Prostate gland (tissue), 2 donors: Measurements from ENCODE around the gene TLL1. TPM values are rescaled to one million over a fixed set of nuclear protein-coding genes. Genes with fewer than 3 reads are reported as not detected.

Experiments used
- DNase-seq: peaks from one replicate; pipeline ENCODE4 v3.0.0-alpha.2; 2019; ENCODE audit warnings: low spot score
- H3K27ac ChIP-seq, 2 donors: fragments of 200-600 bp; sonication (generic); 2 replicates each; pipeline ENCODE4 v1.5.1; 2017 to 2019
- H3K27me3 ChIP-seq: fragments of 200-600 bp; sonication (generic); replicated peaks from 2 replicates; pipeline ENCODE4 v1.5.1; 2019; ENCODE audit not compliant: insufficient read depth
- H3K36me3 ChIP-seq, 2 donors: fragments of 200-600 bp; sonication (generic); 1 replicate in 1 of 2; 2 replicates in 1 of 2; pipeline versions ENCODE4 v1.5.1 to v1.8.1; 2017 to 2019
- H3K4me1 ChIP-seq: fragments of 200-600 bp; sonication (generic); replicated peaks from 2 replicates; pipeline ENCODE4 v1.5.1; 2019
- H3K4me3 ChIP-seq, 2 donors: fragments of 200-600 bp; sonication (generic); 2 replicates each; pipeline ENCODE4 v1.5.1; 2017 to 2019
- H3K9me3 ChIP-seq: fragments of 200-600 bp; sonication (generic); 2 replicates; pipeline ENCODE4 v1.5.1; 2017
- POLR2A ChIP-seq: fragments of 450-650 bp; IDR thresholded peaks from one replicate; pipeline ENCODE4 v1.6.1; 2016; ENCODE audit warnings: antibody characterized with exemption, mild to moderate bottlenecking
- POLR2AphosphoS5 ChIP-seq: sonication (generic); formaldehyde crosslinking; IDR thresholded peaks from one replicate; pipeline ENCODE4 v1.6.1; 2017; ENCODE audit warnings: antibody characterized with exemption
- WGBS: methylation state at CpG from one replicate; pipeline ENCODE4 v1.1.5; 2018; 5-methylcytosine and 5-hydroxymethylcytosine counted together
- intact Hi-C: fragments of 100-400 bp; cut with DNase I; formaldehyde crosslinking; loops from one replicate; pipeline ENCODE4 v1.14.2; 2022
- total RNA-seq, 2 donors: library from RNA; depleted of rRNA; stranded (reverse); fragments of >200 nt; gene quantifications; one replicate each; pipeline ENCODE4 v1.1.0, GENCODE V29; 2016
- TF ChIP-seq, protein P1 (sequence below), 4 experiments: fragments of 200-600 bp in 2 of 4; fragments of 450-650 bp in 2 of 4; sonication (generic) in 2 of 4; IDR thresholded peaks; 1 replicate in 3 of 4; 2 replicates in 1 of 4; pipeline ENCODE4 v1.5.1; 2016 to 2019; ENCODE audit warnings: antibody characterized with exemption in 4 of 4, mild to moderate bottlenecking in 2 of 4, moderate library complexity in 2 of 4

The TLL1 gene
- total RNA-seq, 2 donors from 2014 or later, result 1.5 to 4.1 TPM

DNA sequence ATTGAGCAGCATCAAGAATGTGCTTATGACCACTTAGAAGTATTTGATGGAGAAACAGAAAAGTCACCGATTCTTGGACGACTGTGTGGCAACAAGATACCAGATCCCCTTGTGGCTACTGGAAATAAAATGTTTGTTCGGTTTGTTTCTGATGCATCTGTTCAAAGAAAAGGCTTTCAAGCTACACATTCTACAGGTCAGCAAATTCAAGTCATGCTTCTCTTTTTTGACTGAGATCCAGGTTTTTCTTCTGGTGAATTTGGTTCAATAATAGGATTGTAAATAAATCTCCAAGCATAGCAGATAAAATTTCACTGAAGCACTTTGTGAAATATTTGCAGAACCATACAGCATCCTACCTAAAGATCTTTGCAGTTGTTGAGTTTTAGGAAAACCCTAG is 218.1 kb downstream of the TLL1 start:
- WGBS, result 62% methylated on average over 3 of the region's 3 CpGs
- intact Hi-C loops, result loop anchor here (1.0 to 5.0 kb wide), 2 partner anchors 554 to 599 kb away; no protein-coding TSS in a partner anchor
- TF ChIP-seq, protein P1, sequence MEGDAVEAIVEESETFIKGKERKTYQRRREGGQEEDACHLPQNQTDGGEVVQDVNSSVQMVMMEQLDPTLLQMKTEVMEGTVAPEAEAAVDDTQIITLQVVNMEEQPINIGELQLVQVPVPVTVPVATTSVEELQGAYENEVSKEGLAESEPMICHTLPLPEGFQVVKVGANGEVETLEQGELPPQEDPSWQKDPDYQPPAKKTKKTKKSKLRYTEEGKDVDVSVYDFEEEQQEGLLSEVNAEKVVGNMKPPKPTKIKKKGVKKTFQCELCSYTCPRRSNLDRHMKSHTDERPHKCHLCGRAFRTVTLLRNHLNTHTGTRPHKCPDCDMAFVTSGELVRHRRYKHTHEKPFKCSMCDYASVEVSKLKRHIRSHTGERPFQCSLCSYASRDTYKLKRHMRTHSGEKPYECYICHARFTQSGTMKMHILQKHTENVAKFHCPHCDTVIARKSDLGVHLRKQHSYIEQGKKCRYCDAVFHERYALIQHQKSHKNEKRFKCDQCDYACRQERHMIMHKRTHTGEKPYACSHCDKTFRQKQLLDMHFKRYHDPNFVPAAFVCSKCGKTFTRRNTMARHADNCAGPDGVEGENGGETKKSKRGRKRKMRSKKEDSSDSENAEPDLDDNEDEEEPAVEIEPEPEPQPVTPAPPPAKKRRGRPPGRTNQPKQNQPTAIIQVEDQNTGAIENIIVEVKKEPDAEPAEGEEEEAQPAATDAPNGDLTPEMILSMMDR (IDR thresholded peaks at IDR 0.05), result no peak
- TF ChIP-seq POLR2AphosphoS5, result no peak
- TF ChIP-seq POLR2A, result no peak
- H3K27me3 ChIP-seq, result no peaks in the 10 kb centered on the region
- H3K4me3 ChIP-seq, result no peak overlapping the region
- no peaks in the 10 kb centered on the region for H3K36me3 ChIP-seq
- H3K4me1 ChIP-seq, result no peaks in the 10 kb centered on the region
- no peak overlapping the region for H3K27ac ChIP-seq
- no peaks in the 10 kb centered on the region for H3K9me3 ChIP-seq
- no peak for DNase-seq

DNA sequence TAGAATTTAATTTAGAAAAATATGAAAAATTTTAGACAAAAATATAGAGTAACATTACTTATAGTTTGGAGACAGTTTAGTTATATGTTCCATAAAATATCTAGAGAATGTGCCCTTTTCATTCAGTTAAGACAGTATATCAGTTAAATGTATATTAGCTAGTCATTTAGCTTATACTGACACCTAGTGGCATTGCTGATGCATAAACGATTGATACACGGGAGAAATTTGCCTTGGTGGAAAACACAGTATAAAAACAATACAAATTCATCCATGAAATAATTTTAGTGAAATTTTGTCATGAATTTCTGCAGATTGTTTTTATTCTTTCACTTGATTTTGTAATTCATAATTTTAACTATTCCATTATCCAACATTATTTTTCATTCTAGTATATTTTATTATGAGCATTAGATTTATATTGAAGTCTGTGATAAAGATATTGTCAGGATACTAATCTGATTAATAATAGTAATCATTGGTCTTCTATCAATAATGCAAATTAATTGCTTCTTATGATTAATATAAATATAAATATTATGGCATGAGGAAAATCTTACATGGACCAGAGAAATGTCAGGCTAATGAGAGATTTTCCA is 219.0 kb downstream of the TLL1 start:
- Histone ChIP-seq H3K4me3 (no peak overlapping the region), H3K27ac (no peak overlapping the region), H3K27me3 (no peaks in the 10 kb centered on the region), H3K9me3 (no peaks in the 10 kb centered on the region), H3K4me1 (no peaks in the 10 kb centered on the region), H3K36me3 (no peaks in the 10 kb centered on the region)
- no peak for TF ChIP-seq POLR2A
- TF ChIP-seq, protein P1 (IDR thresholded peaks at IDR 0.05), result peak in 3 of 4 experiments; percentile 60 to 76 (median 74)
- DNase-seq, result peak; percentile 9
- WGBS, result 1% methylated on average over 2 of the region's 2 CpGs
- intact Hi-C loops, result loop anchor here (1.0 to 5.0 kb wide), 2 partner anchors 555 to 600 kb away; no protein-coding TSS in a partner anchor

DNA sequence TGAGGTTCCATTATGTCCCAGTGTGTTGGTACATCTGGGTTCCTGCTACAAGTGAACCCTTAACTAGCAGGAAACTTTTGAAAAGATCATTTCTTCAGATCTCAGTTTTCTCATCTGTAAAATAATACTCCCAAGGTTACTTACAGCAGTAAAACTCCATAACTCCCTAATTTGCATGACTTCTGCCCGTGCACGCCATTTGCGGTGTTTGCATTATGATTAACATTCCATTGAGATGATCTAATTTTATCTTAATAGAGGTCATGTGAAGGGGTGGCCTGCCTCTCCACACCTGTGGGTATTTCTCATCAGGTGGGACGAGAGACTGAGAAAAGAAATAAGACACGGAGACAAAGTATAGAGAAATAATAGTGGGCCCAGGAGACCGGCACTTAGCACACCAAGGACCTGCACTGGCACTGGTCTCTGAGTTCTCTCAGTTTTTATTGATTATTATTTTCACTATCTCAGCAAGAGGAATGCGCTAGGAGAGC is 219.8 kb downstream of the TLL1 start:
- H3K4me1 ChIP-seq, result no peaks in the 10 kb centered on the region
- H3K9me3 ChIP-seq, result no peaks in the 10 kb centered on the region
- no peak overlapping the region for H3K4me3 ChIP-seq
- intact Hi-C loops, result loop anchor here (5.0 kb wide), 1 partner anchor 601 kb away; no protein-coding TSS in a partner anchor
- DNase-seq, result no peak
- no peak overlapping the region for H3K27ac ChIP-seq
- no peaks in the 10 kb centered on the region for H3K36me3 ChIP-seq
- TF ChIP-seq POLR2A, result no peak
- no peaks in the 10 kb centered on the region for H3K27me3 ChIP-seq
- 75% methylated on average over 7 of the region's 7 CpGs for WGBS

DNA sequence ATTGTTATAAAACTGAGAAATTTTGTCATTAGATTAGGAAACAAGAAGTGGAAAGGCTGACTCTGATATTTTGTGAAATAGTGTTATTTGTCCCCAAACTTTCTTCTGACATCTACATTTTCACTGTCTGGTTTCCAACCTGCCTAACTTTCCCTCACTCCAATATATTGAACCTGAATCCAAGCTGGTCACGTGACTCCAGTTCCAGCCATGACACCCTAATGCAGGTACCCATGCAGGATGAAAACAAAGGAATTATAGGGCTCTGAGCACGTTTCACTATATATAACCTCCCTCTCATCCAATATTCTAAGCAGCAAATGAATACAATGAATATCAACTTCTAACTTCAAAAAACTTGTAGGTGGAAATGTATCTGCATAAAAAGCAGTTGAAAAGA is 231.6 kb downstream of the TLL1 start:
- Histone ChIP-seq H3K27me3 (no peaks in the 10 kb centered on the region), H3K9me3 (no peaks in the 10 kb centered on the region), H3K4me1 (no peaks in the 10 kb centered on the region), H3K36me3 (no peaks in the 10 kb centered on the region), H3K27ac (no peak overlapping the region), H3K4me3 (no peak overlapping the region)
- TF ChIP-seq POLR2AphosphoS5 (no peak), POLR2A (no peak)
- TF ChIP-seq, protein P1 (IDR thresholded peaks at IDR 0.05), result no peak
- DNase-seq, result no peak
- intact Hi-C loops, result no loop called here
- 72% methylated on average over 2 of the region's 2 CpGs for WGBS

DNA sequence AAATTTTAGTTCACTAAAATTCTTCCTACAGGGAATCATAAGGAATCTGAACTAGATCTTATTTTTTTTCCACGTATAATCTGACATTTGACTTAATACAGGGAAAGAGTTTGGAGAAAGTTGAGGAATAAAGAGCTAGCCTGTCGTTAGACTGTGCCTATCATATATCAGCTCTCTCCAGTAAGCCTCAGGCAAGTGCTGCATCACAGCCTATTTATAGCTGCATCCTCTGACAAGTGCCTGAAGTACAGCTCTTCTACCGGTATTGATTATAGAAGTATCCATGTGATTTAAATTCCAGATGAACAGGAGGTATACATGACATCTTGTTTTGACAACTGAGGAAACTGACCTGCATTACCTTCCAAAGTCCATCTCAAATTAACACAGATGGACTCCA is 248.9 kb downstream of the TLL1 start:
- H3K4me3 ChIP-seq, result no peak overlapping the region
- no peaks in the 10 kb centered on the region for H3K36me3 ChIP-seq
- no peaks in the 10 kb centered on the region for H3K9me3 ChIP-seq
- no peak for DNase-seq
- TF ChIP-seq, protein P1 (IDR thresholded peaks at IDR 0.05), result no peak
- no peak for TF ChIP-seq POLR2A
- no peak for TF ChIP-seq POLR2AphosphoS5
- WGBS, result 65% methylated on average over 3 of the region's 3 CpGs
- no peaks in the 10 kb centered on the region for H3K27me3 ChIP-seq
- intact Hi-C loops, result no loop called here
- H3K4me1 ChIP-seq, result no peaks in the 10 kb centered on the region
- H3K27ac ChIP-seq, result no peak overlapping the region
